Keratinocyte (primary cell): Measurements from ENCODE around the gene AP4B1.

Source experiments
- EZH2 ChIP-seq: IDR thresholded peaks from one replicate; pipeline ENCODE4 v1.6.1; 2012; ENCODE audit warnings: inconsistent platforms, mild to moderate bottlenecking, low read length, moderate library complexity
- TF ChIP-seq, protein P1 (sequence below), 3 experiments: IDR thresholded peaks in 1 of 3; conservative IDR thresholded peaks in 1 of 3; optimal IDR thresholded peaks in 1 of 3; 2 replicates in 2 of 3; 3 replicates in 1 of 3; pipeline versions ENCODE3 to v1.5.1; 2011; ENCODE audit warnings: low read length in 3 of 3, mild to moderate bottlenecking in 3 of 3, moderate library complexity in 2 of 3, control low read depth in 1 of 3, inconsistent platforms in 1 of 3; ENCODE audit not compliant: insufficient read depth in 2 of 3; ENCODE audit errors: extremely low read depth in 1 of 3

DNA sequence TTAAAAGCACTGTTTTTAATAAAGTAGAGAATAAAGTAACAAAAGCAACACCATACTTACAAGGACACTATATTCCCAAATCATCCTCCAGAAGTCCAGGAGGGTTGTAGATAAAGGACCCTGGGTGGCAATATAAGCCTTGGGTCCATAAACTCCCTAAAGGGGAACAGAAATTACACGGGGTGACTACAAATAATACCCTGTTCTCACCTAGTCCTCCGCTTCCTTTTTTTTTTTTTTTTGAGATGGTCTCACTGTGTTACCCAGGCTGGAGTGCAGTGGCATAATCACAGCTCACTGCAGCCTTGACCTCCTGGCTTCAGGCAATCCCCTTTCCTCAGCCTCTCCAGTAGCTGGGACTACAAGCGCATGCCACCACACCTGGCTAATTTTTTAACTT, 46.2 kb downstream of the AP4B1 start:
- TF ChIP-seq, protein P1, sequence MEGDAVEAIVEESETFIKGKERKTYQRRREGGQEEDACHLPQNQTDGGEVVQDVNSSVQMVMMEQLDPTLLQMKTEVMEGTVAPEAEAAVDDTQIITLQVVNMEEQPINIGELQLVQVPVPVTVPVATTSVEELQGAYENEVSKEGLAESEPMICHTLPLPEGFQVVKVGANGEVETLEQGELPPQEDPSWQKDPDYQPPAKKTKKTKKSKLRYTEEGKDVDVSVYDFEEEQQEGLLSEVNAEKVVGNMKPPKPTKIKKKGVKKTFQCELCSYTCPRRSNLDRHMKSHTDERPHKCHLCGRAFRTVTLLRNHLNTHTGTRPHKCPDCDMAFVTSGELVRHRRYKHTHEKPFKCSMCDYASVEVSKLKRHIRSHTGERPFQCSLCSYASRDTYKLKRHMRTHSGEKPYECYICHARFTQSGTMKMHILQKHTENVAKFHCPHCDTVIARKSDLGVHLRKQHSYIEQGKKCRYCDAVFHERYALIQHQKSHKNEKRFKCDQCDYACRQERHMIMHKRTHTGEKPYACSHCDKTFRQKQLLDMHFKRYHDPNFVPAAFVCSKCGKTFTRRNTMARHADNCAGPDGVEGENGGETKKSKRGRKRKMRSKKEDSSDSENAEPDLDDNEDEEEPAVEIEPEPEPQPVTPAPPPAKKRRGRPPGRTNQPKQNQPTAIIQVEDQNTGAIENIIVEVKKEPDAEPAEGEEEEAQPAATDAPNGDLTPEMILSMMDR (optimal IDR thresholded peaks at IDR 0.05 in 1 of 3, IDR thresholded peaks at IDR 0.05 in 1 of 3, conservative IDR thresholded peaks at IDR 0.05 in 1 of 3; ENCODE audit: extremely low read depth in 1 of 3, insufficient read depth in 2 of 3, low read length in 3 of 3) = no peak
- no peak for TF ChIP-seq EZH2
